CD14-positive monocyte (primary cell): Measurements from ENCODE around the gene VKORC1L1. TPM values are rescaled to one million over a fixed set of nuclear protein-coding genes. Genes with fewer than 3 reads are reported as not detected.
A peak's percentile ranks its signal among the peaks of the same experiment; 100 is the strongest.

Source experiments
- DNase-seq, 3 donors: peaks; one replicate each; pipeline ENCODE4 v3.0.0-alpha.2; 2011 to 2022
- H2AFZ ChIP-seq: 2 replicates; pipeline ENCODE4 v1.6.0; 2012; ENCODE audit warnings: mild to moderate bottlenecking, low read depth, low read length, inconsistent platforms; ENCODE audit not compliant: insufficient read depth, poor library complexity, severe bottlenecking
- H3K27ac ChIP-seq, 2 donors: 1 replicate in 1 of 2; 2 replicates in 1 of 2; pipeline ENCODE4 v1.5.1; 2012 to 2013; ENCODE audit warnings: low read length in 2 of 2, control low read depth in 1 of 2, inconsistent platforms in 1 of 2, low read depth in 1 of 2, mild to moderate bottlenecking in 1 of 2
- H3K27me3 ChIP-seq, 2 donors: one replicate each; pipeline versions ENCODE4 v1.6.0 to v1.6.1; 2011 to 2013; ENCODE audit warnings: low read length in 2 of 2; ENCODE audit not compliant: control insufficient read depth in 2 of 2, insufficient read depth in 2 of 2
- H3K36me3 ChIP-seq, 2 donors: replicated peaks in 1 of 2; 1 replicate in 1 of 2; 2 replicates in 1 of 2; pipeline versions ENCODE4 v1.5.1 to v1.6.1; 2012 to 2013; ENCODE audit warnings: low read length in 2 of 2, control low read depth in 1 of 2, inconsistent platforms in 1 of 2, mild to moderate bottlenecking in 1 of 2; ENCODE audit not compliant: insufficient read depth in 2 of 2, control insufficient read depth in 1 of 2
- H3K4me1 ChIP-seq, 2 donors: 1 replicate in 1 of 2; 2 replicates in 1 of 2; pipeline versions ENCODE4 v1.5.1 to v1.6.1; 2012 to 2013; ENCODE audit warnings: low read length in 2 of 2, control low read depth in 1 of 2, inconsistent platforms in 1 of 2, mild to moderate bottlenecking in 1 of 2, moderate library complexity in 1 of 2; ENCODE audit not compliant: insufficient read depth in 2 of 2, control insufficient read depth in 1 of 2
- H3K4me2 ChIP-seq: replicated peaks from 2 replicates; pipeline ENCODE3; 2012; ENCODE audit warnings: low read length, moderate library complexity, mild to moderate bottlenecking; ENCODE audit not compliant: poor library complexity, severe bottlenecking; ENCODE audit errors: extremely low read depth
- H3K4me3 ChIP-seq, 3 experiments: fragments of 200-600 bp in 1 of 3; sonication (generic) in 1 of 3; replicated peaks in 1 of 3; 1 replicate in 2 of 3; 2 replicates in 1 of 3; pipeline ENCODE4 v1.5.1; 2011 to 2013; ENCODE audit warnings: low read length in 3 of 3, mild to moderate bottlenecking in 3 of 3, control low read depth in 2 of 3, low read depth in 2 of 3, inconsistent platforms in 1 of 3, moderate library complexity in 1 of 3
- H3K79me2 ChIP-seq: 2 replicates; pipeline ENCODE4 v1.6.0; 2012; ENCODE audit warnings: mild to moderate bottlenecking, control low read depth, inconsistent platforms, low read length, moderate library complexity; ENCODE audit not compliant: insufficient read depth
- H3K9ac ChIP-seq: 2 replicates; pipeline ENCODE4 v1.6.0; 2017; ENCODE audit warnings: low read length, mild to moderate bottlenecking; ENCODE audit not compliant: insufficient read depth, poor library complexity, severe bottlenecking
- H3K9me3 ChIP-seq, 2 donors: replicated peaks in 1 of 2; 1 replicate in 1 of 2; 2 replicates in 1 of 2; pipeline versions ENCODE4 v1.5.1 to v1.6.1; 2012 to 2013; ENCODE audit warnings: low read length in 2 of 2, control low read depth in 1 of 2; ENCODE audit not compliant: control insufficient read depth in 1 of 2, insufficient read depth in 1 of 2
- H4K20me1 ChIP-seq: 2 replicates; pipeline ENCODE4 v1.6.0; 2012; ENCODE audit warnings: mild to moderate bottlenecking, low read length, control low read depth, moderate library complexity; ENCODE audit not compliant: insufficient read depth
- H3K27ac Mint-ChIP-seq, 7 donors: one replicate each; pipeline ENCODE4 v1.8.0; 2020; ENCODE audit warnings: mild to moderate bottlenecking in 7 of 7, mixed read lengths in 7 of 7, moderate library complexity in 6 of 7, inconsistent platforms in 2 of 7
- H3K27me3 Mint-ChIP-seq, 3 donors: one replicate each; pipeline ENCODE4 v1.8.0; 2021 to 2022; ENCODE audit warnings: low read depth in 3 of 3, mild to moderate bottlenecking in 3 of 3, mixed read lengths in 3 of 3, moderate library complexity in 3 of 3, inconsistent platforms in 1 of 3
- H3K36me3 Mint-ChIP-seq, 2 donors: one replicate each; pipeline ENCODE4 v1.8.0; 2020; ENCODE audit warnings: mixed read lengths in 2 of 2, inconsistent platforms in 1 of 2, mild to moderate bottlenecking in 1 of 2
- H3K4me1 Mint-ChIP-seq: one replicate; pipeline ENCODE4 v1.8.0; 2020; ENCODE audit warnings: mild to moderate bottlenecking, mixed read lengths
- H3K4me3 Mint-ChIP-seq, 2 donors: one replicate each; pipeline ENCODE4 v1.8.0; 2020; ENCODE audit warnings: mild to moderate bottlenecking in 2 of 2, mixed read lengths in 2 of 2, moderate library complexity in 1 of 2
- H3K9me3 Mint-ChIP-seq, 7 donors: one replicate each; pipeline ENCODE4 v1.8.0; 2020 to 2022; ENCODE audit warnings: mixed read lengths in 7 of 7, mild to moderate bottlenecking in 6 of 7, moderate library complexity in 6 of 7, inconsistent platforms in 2 of 7
- WGBS: methylation state at CpG from one replicate; pipeline ENCODE4 v1.1.5; 2013; ENCODE audit warnings: missing lambda C conversion rate; ENCODE audit not compliant: insufficient coverage; 5-methylcytosine and 5-hydroxymethylcytosine counted together
- intact Hi-C, 2 donors: fragments of 100-400 bp; cut with micrococcal nuclease; formaldehyde crosslinking; loops; one replicate each; pipeline versions ENCODE4 v1.15.0 to v1.15.1; 2023
- polyA plus RNA-seq, 3 donors: library from polyadenylated mRNA; depleted of rRNA in 1 of 3; unstranded in 2 of 3; stranded (reverse) in 1 of 3; fragments of 300-500 nt in 2 of 3; fragments of >200 nt in 1 of 3; fragmentation: Illumina TruSeq in 2 of 3; gene quantifications; 1 replicate in 2 of 3; 2 replicates in 1 of 3; pipeline ENCODE4 v1.2.3, GENCODE V29; 2012 to 2021
- TF ChIP-seq, protein P1 (sequence below): fragments of 200-600 bp; IDR thresholded peaks from one replicate; pipeline ENCODE4 v1.8.0; 2022; ENCODE audit warnings: antibody characterized with exemption, mild to moderate bottlenecking

VKORC1L1 gene
- polyA plus RNA-seq, 3 donors = 1.9 to 3.2 (median 2.7) TPM

DNA sequence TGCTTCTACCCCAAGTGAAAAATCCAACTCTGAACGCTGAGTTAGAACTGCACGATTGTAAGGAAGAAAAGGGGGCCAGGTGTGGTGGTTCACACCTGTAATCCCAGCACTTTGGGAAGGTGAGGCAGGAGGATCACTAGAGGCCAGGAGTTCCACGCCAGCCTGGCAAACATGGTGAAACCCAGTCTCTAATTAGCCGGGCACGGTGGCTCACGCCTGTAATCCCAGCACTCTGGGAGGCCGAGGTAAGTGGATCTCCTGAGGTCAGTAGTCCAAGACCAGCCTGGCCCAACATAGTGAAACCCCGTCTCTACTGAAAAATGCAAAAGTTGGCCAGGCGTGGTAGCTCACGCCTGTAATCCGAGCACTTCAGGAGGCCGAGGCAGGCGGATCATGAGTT is 100.1 kb downstream of the VKORC1L1 start:
- no peak overlapping the region for H3K4me3 ChIP-seq

DNA sequence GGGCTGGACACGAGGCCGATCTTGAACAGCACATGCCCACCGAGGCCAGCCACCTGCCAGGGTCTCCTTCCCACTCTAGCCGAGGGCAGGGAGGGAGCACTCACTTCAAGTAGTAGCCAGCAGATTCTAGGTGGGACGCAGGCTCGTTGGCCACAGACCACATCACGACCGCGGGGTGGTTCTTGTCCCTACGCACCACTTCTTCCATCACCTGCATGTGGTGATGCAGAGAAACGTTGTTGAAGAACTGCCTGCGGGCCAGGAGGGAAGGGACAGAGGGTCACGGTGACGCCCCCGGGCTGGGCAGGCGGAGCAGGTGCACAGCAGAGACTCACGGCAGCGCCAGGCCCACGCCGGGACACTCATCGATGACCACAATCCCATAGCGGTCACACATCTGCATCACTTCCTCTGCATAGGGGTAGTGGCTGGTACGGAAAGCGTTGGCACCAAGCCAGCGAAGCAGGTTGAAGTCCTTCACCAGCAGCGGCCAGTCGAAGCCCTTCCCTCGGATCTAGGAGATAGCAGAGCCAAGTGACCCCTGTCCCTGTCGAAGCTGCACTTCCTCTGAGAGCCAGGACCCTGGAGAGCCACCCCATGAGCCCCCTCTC is 101.4 kb downstream of the VKORC1L1 start:
- peaks cover 65 to 90% of the 10 kb centered on the region in 2 donors for H3K36me3 Mint-ChIP-seq
- Histone ChIP-seq H4K20me1 (peaks cover 17% of the 10 kb centered on the region), H3K36me3 (peaks cover 78 to 87% of the 10 kb centered on the region in 2 donors), H3K27me3 (no peaks in the 10 kb centered on the region), H3K9me3 (no peaks in the 10 kb centered on the region), H3K4me1 (no peaks in the 10 kb centered on the region), H3K27ac (peak overlapping the region in 1 of 2 donors; percentile 58), H3K9ac (no peak overlapping the region), H3K4me2 (no peak overlapping the region), H3K79me2 (peaks cover 18% of the 10 kb centered on the region), H2AFZ (no peak overlapping the region), H3K4me3 (no peak overlapping the region)
- no peak for DNase-seq
- H3K27ac Mint-ChIP-seq = peak overlapping the region in 4 of 7 donors; percentile 5 to 83 (median 70)
- TF ChIP-seq, protein P1, sequence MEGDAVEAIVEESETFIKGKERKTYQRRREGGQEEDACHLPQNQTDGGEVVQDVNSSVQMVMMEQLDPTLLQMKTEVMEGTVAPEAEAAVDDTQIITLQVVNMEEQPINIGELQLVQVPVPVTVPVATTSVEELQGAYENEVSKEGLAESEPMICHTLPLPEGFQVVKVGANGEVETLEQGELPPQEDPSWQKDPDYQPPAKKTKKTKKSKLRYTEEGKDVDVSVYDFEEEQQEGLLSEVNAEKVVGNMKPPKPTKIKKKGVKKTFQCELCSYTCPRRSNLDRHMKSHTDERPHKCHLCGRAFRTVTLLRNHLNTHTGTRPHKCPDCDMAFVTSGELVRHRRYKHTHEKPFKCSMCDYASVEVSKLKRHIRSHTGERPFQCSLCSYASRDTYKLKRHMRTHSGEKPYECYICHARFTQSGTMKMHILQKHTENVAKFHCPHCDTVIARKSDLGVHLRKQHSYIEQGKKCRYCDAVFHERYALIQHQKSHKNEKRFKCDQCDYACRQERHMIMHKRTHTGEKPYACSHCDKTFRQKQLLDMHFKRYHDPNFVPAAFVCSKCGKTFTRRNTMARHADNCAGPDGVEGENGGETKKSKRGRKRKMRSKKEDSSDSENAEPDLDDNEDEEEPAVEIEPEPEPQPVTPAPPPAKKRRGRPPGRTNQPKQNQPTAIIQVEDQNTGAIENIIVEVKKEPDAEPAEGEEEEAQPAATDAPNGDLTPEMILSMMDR = no peak
- no peaks in the 10 kb centered on the region for H3K9me3 Mint-ChIP-seq
- intact Hi-C loops = no loop called here
- WGBS = 95% methylated on average over 22 of the region's 29 CpGs
- no peaks in the 10 kb centered on the region for H3K4me1 Mint-ChIP-seq
- H3K4me3 Mint-ChIP-seq = no peak overlapping the region
- H3K27me3 Mint-ChIP-seq = no peaks in the 10 kb centered on the region

More for the DNA sequence above, 100.1 kb downstream of the VKORC1L1 start:
- Mint-ChIP-seq H3K27ac (peak overlapping the region in 2 of 7 donors; percentile 46 to 91), H3K27me3 (no peaks in the 10 kb centered on the region), H3K4me3 (no peak overlapping the region), H3K4me1 (no peaks in the 10 kb centered on the region), H3K36me3 (peaks cover 69 to 90% of the 10 kb centered on the region in 2 donors), H3K9me3 (no peaks in the 10 kb centered on the region)
- H3K4me1 ChIP-seq = no peaks in the 10 kb centered on the region
- WGBS = 100% methylated on average over 11 of the region's 13 CpGs
- H3K9me3 ChIP-seq = no peaks in the 10 kb centered on the region
- H4K20me1 ChIP-seq = peaks cover 17% of the 10 kb centered on the region
- TF ChIP-seq, protein P1 = no peak
- peaks cover 7% of the 10 kb centered on the region for H3K79me2 ChIP-seq
- H3K9ac ChIP-seq = no peak overlapping the region
- peaks cover 85 to 92% of the 10 kb centered on the region in 2 donors for H3K36me3 ChIP-seq
- no peaks in the 10 kb centered on the region for H3K27me3 ChIP-seq
- H3K27ac ChIP-seq = peak overlapping the region in 1 of 2 donors; percentile 20
- H2AFZ ChIP-seq = no peak overlapping the region
- DNase-seq = no peak
- intact Hi-C loops = no loop called here
- no peak overlapping the region for H3K4me2 ChIP-seq
